SK-N-MC (cell line): ENCODE measurements around the gene MXD4.

Source experiments
- EZH2 ChIP-seq: fragments of 200-600 bp; sonication (generic); IDR thresholded peaks from one replicate; pipeline ENCODE4 v1.6.1; 2017; ENCODE audit warnings: antibody characterized with exemption
- FOXP2 ChIP-seq: optimal IDR thresholded peaks from 2 replicates; pipeline ENCODE3; 2011; ENCODE audit warnings: mild to moderate bottlenecking, moderate library complexity; ENCODE audit not compliant: insufficient read depth; ENCODE audit errors: extremely low read length, control extremely low read depth
- POLR2AphosphoS5 ChIP-seq: IDR thresholded peaks from 2 replicates; pipeline ENCODE4 v1.6.1; 2012; ENCODE audit warnings: mild to moderate bottlenecking, low read depth, low read length, borderline replicate concordance

DNA sequence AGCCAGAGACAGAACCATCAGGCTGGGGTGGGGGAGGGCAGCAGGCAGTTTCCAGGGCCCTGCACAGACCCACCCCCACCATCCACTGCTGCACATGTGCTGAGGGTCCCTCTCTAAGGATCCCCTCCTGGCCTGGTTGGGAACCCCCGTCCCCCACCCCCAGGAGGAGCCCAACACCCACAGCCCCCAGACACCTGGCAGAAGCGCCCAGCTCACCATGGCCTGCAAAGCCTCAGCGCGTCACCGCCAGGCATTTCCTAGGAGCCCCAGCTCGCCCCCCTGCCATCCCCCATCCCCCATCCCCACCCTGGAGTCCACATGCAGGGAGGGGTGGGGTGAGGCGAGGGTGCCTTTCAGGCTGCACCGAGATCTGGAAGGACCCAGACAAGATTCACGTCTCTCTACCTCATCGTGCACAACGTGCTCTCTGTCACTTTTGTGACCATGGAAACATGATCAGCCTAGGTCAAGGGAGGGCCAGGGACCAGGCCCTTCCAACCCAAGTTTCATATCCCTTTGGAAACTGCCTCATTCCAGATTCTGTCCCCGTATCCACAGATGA lies 9.3 kb downstream of the MXD4 start:
- no peak for TF ChIP-seq EZH2
- TF ChIP-seq POLR2AphosphoS5: no peak
- TF ChIP-seq FOXP2: no peak
